Upper lobe of right lung (tissue), 1 donor: Measurements from ENCODE around the gene NDUFS6. TPM values are rescaled to one million over a fixed set of nuclear protein-coding genes. Genes with fewer than 3 reads are reported as not detected.

Experiments
- ATAC-seq: fragments of 200-7000 bp; cut with Tn5 transposase; one replicate; pipeline ENCODE4 v1.9.1; 2020; ENCODE audit warnings: mild to moderate bottlenecking, moderate library complexity
- DNase-seq: peaks from one replicate; pipeline ENCODE4 v3.0.0-alpha.2; 2020
- H3K27ac ChIP-seq: fragments of 200-600 bp; one replicate; pipeline ENCODE4 v1.8.0; 2022
- H3K27me3 ChIP-seq: fragments of 200-600 bp; one replicate; pipeline ENCODE4 v1.8.0; 2022; ENCODE audit warnings: mild to moderate bottlenecking
- H3K36me3 ChIP-seq: fragments of 200-600 bp; one replicate; pipeline ENCODE4 v1.8.0; 2022
- H3K4me1 ChIP-seq: fragments of 200-600 bp; one replicate; pipeline ENCODE4 v1.8.0; 2022
- H3K4me3 ChIP-seq: fragments of 200-600 bp; one replicate; pipeline ENCODE4 v1.8.0; 2022; ENCODE audit warnings: mild to moderate bottlenecking
- H3K9me3 ChIP-seq: fragments of 200-600 bp; one replicate; pipeline ENCODE4 v1.8.0; 2022
- intact Hi-C: fragments of 100-400 bp; cut with DNase I; formaldehyde crosslinking; loops from one replicate; pipeline ENCODE4 v1.11.0; 2022
- total RNA-seq: library from RNA; stranded (reverse); fragmentation: NEBNext Ultra II Directional; extraction: Animal tissue kit (Norgen Biotek cat#: 25700); gene quantifications from one replicate; pipeline ENCODE4 v1.2.1, GENCODE V29; 2021
- TF ChIP-seq, protein P1 (sequence below): fragments of 200-600 bp; IDR thresholded peaks from one replicate; pipeline ENCODE4 v1.8.0; 2022; ENCODE audit warnings: antibody characterized with exemption
- donor health status: DM: no; HTN: yes; CAD: no; lungs with severe emphysema.

The NDUFS6 gene
- total RNA-seq, 1 donor from 2014 or later: 23.5 TPM

DNA sequence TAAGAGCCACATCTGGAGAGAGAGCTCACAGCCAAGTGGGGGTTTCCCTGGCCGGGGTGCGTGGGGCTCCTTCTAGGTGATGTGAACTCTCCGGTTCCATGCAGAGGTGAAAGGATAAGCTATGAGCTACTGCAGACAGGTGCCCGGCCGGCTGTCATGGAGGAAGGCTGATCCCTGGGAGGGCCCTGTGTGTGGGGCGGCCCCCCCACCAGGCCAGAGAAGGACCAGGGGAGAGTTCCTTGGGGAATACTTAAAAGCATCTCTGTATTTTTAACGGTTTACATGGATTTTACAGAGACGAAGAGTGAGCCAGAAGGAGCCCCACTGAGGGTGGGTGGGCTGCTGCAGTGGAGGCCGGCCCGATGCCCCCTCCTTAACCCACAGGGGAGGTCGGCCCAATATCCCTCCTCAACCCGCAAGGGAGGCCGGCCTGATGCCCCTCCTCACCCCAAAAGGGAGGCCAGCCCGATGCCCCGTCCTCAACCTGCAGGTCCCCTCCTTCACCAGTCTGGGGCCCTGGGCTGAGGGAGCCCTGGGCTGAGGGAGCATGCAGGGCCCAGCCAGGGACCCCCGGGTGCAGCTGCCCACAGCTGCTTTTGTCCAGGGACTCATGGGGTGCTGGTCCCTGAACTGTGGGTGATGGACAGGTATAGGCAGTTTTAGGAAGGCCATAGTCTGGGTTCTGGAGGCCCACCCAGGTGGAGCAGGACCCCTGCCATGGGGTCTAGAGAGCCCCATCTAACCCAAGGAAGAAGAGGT lies 33.5 kb upstream of the NDUFS6 start:
- TF ChIP-seq, protein P1, sequence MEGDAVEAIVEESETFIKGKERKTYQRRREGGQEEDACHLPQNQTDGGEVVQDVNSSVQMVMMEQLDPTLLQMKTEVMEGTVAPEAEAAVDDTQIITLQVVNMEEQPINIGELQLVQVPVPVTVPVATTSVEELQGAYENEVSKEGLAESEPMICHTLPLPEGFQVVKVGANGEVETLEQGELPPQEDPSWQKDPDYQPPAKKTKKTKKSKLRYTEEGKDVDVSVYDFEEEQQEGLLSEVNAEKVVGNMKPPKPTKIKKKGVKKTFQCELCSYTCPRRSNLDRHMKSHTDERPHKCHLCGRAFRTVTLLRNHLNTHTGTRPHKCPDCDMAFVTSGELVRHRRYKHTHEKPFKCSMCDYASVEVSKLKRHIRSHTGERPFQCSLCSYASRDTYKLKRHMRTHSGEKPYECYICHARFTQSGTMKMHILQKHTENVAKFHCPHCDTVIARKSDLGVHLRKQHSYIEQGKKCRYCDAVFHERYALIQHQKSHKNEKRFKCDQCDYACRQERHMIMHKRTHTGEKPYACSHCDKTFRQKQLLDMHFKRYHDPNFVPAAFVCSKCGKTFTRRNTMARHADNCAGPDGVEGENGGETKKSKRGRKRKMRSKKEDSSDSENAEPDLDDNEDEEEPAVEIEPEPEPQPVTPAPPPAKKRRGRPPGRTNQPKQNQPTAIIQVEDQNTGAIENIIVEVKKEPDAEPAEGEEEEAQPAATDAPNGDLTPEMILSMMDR: no peak
- H3K36me3 ChIP-seq: no peaks in the 10 kb centered on the region
- H3K27ac ChIP-seq: no peak overlapping the region
- H3K4me3 ChIP-seq: no peak overlapping the region
- H3K9me3 ChIP-seq: no peaks in the 10 kb centered on the region
- H3K4me1 ChIP-seq: no peaks in the 10 kb centered on the region
- peaks cover 21% of the 10 kb centered on the region for H3K27me3 ChIP-seq
- ATAC-seq (no peak), DNase-seq (no peak)
- intact Hi-C loops: no loop called here

DNA sequence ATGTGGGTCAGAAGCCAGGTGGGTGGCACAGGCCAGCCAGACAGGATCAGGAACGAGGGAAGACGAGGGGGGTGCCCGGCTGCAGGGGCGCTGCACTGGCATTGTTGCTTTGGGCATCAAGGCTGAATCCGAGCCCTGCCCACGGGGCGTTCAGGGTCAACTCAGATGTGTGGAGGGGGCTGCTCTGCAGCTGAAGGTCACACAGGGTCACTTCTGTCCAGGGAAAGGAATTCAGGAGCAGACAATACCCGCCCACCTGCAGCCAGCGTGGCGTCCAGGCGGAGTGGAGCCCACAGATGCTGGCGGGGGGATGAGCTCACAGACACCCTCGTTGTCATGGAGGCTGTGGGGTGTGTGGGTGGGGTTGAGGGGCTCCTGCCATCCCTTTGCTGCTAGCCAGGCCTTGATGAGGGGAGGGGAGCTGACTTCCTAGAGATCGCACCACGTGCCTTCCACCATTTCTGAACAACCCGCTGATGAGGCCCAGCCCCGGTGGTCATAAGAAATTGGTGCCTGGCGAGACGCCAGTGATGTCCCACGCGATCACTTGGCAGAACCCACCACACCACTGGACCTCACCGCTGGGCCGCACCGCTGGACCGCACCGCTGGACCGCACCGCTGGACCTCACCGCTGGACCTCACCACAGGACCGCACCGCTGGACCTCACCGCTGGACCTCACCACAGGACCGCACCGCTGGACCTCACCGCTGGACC lies 32.8 kb upstream of the NDUFS6 start:
- Histone ChIP-seq H3K4me1 (no peaks in the 10 kb centered on the region), H3K9me3 (no peaks in the 10 kb centered on the region), H3K36me3 (no peaks in the 10 kb centered on the region), H3K27me3 (peaks cover 18% of the 10 kb centered on the region), H3K27ac (no peak overlapping the region), H3K4me3 (no peak overlapping the region)
- no peak for DNase-seq
- TF ChIP-seq, protein P1: no peak
- intact Hi-C loops: no loop called here
- ATAC-seq: no peak

DNA sequence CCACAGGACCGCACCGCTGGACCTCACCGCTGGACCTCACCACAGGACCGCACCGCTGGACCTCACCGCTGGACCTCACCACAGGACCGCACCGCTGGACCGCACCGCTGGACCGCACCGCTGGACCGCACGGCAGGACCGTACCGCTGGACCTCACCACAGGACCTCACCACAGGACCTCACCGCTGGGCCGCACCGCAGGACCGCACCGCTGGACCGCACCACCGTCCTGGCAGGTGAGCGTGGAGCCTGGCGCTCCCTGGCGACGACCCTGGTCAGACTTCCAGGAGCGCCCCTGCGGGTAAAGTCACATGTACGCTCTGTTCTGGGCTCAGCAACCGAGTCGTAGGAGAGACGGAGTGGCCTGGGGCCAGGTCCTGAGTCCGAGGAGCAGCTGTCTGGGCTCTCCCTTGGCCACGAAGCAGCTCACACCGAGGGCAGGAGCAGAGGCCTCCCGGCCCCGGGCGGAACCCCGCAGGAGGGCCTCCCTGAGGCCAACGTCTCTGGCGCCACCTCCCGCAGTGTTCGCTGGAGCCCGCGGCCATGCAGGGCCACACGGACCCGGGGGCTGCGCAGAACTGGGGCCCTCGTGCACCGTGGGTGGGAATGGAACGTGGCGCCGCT lies 32.1 kb upstream of the NDUFS6 start:
- intact Hi-C loops: no loop called here
- Histone ChIP-seq H3K4me3 (no peak overlapping the region), H3K27ac (no peak overlapping the region), H3K4me1 (no peaks in the 10 kb centered on the region), H3K36me3 (no peaks in the 10 kb centered on the region), H3K9me3 (no peaks in the 10 kb centered on the region), H3K27me3 (peaks cover 21% of the 10 kb centered on the region)
- ATAC-seq (no peak), DNase-seq (no peak)
- TF ChIP-seq, protein P1: no peak

DNA sequence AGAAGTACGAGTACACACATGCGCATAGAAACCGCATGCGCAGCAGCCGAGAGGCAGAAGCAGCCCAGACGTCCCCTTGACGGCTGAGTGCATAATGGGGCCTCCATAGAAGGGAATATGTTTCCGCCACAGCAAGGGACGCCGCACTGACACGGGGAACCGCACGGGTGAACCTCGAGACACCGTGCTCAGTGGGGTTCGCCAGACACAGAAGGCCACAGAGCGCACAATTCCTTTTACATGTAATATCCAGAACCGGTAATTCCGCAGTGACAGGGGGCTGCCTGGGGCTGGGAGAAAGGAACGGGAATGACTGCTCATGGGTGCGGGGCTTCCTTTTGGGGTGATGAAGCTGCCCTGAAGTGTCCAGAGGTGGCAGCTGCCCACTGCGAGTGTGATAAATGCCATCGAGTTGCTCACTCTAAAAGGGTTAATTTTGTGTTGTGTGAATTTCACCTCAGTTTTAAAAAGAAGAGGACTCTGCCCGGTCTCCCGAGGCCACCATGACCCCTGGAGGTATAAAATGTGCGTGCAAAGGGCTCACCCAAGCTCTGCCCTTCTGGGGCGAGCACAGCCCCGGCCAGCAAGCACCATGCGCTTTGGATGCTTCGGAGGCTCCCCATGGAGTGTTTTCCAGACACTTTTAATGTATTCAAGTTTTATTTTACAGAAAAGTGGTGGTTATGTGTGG lies 31.3 kb upstream of the NDUFS6 start:
- no peak for DNase-seq
- intact Hi-C loops: no loop called here

DNA sequence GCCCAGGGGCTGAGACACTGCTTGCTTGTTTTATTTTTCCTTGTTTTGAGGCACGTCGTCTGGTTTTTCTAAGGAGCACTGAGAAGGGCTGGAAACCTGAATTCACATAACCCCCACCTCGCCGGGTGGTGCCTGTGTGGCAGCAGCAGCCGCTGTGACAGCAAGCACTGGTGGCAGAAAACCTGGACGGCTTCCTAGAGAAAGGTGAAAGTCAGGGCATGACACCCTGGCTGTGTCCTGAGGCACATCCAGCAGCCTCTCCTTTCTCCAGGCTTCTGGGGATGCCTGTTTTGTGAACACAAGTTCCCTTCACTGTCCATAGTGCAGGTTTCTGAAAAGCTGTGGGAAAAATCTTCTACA lies 30.8 kb upstream of the NDUFS6 start:
- H3K27me3 ChIP-seq: peaks cover 21% of the 10 kb centered on the region
- no peak overlapping the region for H3K4me3 ChIP-seq
- TF ChIP-seq, protein P1: no peak
- no peaks in the 10 kb centered on the region for H3K36me3 ChIP-seq
- ATAC-seq: no peak
- H3K9me3 ChIP-seq: no peaks in the 10 kb centered on the region
- no peak for DNase-seq
- intact Hi-C loops: no loop called here
- no peak overlapping the region for H3K27ac ChIP-seq
- H3K4me1 ChIP-seq: no peaks in the 10 kb centered on the region

More for the DNA sequence above, 31.3 kb upstream of the NDUFS6 start:
- TF ChIP-seq, protein P1: no peak
- ATAC-seq: no peak
- Histone ChIP-seq H3K9me3 (no peaks in the 10 kb centered on the region), H3K4me1 (no peaks in the 10 kb centered on the region), H3K27ac (no peak overlapping the region), H3K27me3 (peaks cover 21% of the 10 kb centered on the region), H3K4me3 (no peak overlapping the region), H3K36me3 (no peaks in the 10 kb centered on the region)
